ENCODE measurements around the gene ACKR2.

ACKR2 gene

DNA sequence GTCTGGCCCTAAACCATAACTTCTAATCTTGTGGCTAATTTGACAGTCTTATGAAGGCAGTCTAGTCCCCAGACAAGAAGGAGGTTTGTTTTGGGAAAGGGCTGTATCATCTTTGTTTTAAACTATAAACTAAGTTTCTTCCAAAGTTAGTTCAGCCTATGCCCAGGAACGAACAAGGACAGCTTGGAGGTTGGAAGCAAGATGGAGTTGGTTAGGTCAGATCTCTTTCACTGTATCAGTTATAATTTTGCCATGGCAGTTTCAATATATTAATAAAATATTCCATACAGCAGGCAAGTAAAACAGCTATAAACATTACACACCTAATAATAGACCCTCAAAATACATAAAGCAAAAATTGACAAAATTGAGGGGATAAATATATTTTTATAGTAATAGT lies 83.6 kb downstream of the ACKR2 start:
- TF ChIP-seq, protein P1, sequence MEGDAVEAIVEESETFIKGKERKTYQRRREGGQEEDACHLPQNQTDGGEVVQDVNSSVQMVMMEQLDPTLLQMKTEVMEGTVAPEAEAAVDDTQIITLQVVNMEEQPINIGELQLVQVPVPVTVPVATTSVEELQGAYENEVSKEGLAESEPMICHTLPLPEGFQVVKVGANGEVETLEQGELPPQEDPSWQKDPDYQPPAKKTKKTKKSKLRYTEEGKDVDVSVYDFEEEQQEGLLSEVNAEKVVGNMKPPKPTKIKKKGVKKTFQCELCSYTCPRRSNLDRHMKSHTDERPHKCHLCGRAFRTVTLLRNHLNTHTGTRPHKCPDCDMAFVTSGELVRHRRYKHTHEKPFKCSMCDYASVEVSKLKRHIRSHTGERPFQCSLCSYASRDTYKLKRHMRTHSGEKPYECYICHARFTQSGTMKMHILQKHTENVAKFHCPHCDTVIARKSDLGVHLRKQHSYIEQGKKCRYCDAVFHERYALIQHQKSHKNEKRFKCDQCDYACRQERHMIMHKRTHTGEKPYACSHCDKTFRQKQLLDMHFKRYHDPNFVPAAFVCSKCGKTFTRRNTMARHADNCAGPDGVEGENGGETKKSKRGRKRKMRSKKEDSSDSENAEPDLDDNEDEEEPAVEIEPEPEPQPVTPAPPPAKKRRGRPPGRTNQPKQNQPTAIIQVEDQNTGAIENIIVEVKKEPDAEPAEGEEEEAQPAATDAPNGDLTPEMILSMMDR (IDR thresholded peaks at IDR 0.05), result no peak

- TF ChIP-seq, protein P1 (IDR thresholded peaks at IDR 0.05), result no peak
Observed at GRCh38 chr3:42894698-42895579, 85.7 kb downstream of the ACKR2 start.

DNA sequence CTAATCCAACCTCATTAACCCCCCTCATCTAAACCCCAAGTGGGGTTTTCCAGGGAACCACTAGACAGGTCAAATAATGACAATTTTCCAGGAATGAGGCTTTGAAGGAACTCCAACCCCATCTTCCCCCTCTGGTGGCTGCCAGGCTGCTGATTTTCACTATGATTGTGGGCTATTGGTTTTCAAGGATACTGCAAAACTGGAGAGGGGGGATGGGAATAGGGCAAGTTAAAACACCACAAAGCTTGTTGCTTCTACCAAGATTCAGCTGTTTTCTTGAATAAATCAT lies 86.3 kb downstream of the ACKR2 start:
- TF ChIP-seq, protein P1 (IDR thresholded peaks at IDR 0.05), result no peak

GRCh38 chr3:42898896-42899675 lies 89.8 kb downstream of the ACKR2 start:
- TF ChIP-seq, protein P1 (IDR thresholded peaks at IDR 0.05), result no peak

- TF ChIP-seq, protein P1 (IDR thresholded peaks at IDR 0.05), result no peak
Observed at GRCh38 chr3:42900226-42901072, 91.2 kb downstream of the ACKR2 start.

- TF ChIP-seq, protein P1 (IDR thresholded peaks at IDR 0.05), result no peak
Observed at GRCh38 chr3:42901073-42901415, 91.8 kb downstream of the ACKR2 start.

DNA sequence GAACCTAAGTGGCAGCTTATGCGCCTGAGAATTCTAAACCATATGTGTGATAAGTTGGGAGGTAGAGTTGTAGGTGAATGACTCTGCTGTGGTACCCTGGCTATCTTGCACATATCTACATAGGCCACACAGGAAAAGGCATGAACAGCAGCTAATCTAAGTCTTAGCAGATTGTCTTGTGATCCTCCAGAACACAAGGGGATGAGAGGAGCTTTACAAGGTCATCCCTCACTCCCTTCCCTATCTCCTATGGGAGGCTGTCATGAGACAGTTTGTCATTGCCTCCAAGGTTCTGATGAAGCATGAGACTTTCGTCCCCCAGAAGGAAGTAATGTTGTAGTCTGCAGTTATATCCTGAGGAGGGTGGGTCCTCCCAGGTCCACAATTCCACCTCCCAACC lies 93.0 kb downstream of the ACKR2 start:
- TF ChIP-seq, protein P1 (IDR thresholded peaks at IDR 0.05), result no peak

Measured in LNCAP (cell line).